Neural progenitor cell (in vitro differentiated cells): ENCODE data around the gene TPBGL. TPM values are rescaled to one million over a fixed set of nuclear protein-coding genes. Genes with fewer than 3 reads are reported as not detected.

ENCODE experiments used
- DNase-seq: peaks from one replicate; pipeline ENCODE4 v3.0.0-alpha.2; 2016; ENCODE audit warnings: low spot score
- H2AFZ ChIP-seq: fragments of 200-600 bp; sonication (generic); replicated peaks from 2 replicates; pipeline ENCODE4 v1.6.1; 2016; ENCODE audit warnings: antibody characterized with exemption
- H3F3A ChIP-seq: fragments of 200-600 bp; sonication (generic); 2 replicates; pipeline ENCODE4 v1.6.1; 2016; ENCODE audit warnings: antibody characterized with exemption, low read depth
- H3K27ac ChIP-seq: fragments of 200-600 bp; sonication (generic); 2 replicates; pipeline ENCODE4 v1.5.1; 2016; ENCODE audit warnings: mild to moderate bottlenecking
- H3K27me3 ChIP-seq: fragments of 200-600 bp; sonication (generic); 2 replicates; pipeline ENCODE4 v1.6.1; 2016; ENCODE audit warnings: mild to moderate bottlenecking, moderate library complexity
- H3K36me3 ChIP-seq: fragments of 200-600 bp; sonication (generic); 2 replicates; pipeline ENCODE4 v1.5.1; 2016
- H3K4me1 ChIP-seq: fragments of 200-600 bp; sonication (generic); 2 replicates; pipeline ENCODE4 v1.6.1; 2016; ENCODE audit warnings: mixed run types
- H3K4me2 ChIP-seq: fragments of 200-600 bp; sonication (generic); 2 replicates; pipeline ENCODE4 v1.6.1; 2016
- H3K4me3 ChIP-seq: fragments of 200-600 bp; sonication (generic); 2 replicates; pipeline ENCODE4 v1.5.1; 2016
- H3K79me2 ChIP-seq: fragments of 200-600 bp; sonication (generic); 2 replicates; pipeline ENCODE4 v1.6.1; 2016; ENCODE audit warnings: low read depth
- H3K9ac ChIP-seq: fragments of 200-600 bp; sonication (generic); 2 replicates; pipeline ENCODE4 v1.6.1; 2016
- H3K9me3 ChIP-seq: fragments of 200-600 bp; sonication (generic); 2 replicates; pipeline ENCODE4 v1.5.1; 2016; ENCODE audit warnings: low read depth
- H4K20me1 ChIP-seq: fragments of 200-600 bp; sonication (generic); 2 replicates; pipeline ENCODE4 v1.6.1; 2016; ENCODE audit warnings: low read depth
- H3K27ac Mint-ChIP-seq: 3 replicates; pipeline ENCODE4 v1.8.0; 2021; ENCODE audit warnings: mixed read lengths
- H3K27me3 Mint-ChIP-seq: 2 replicates; pipeline ENCODE4 v1.8.0; 2022; ENCODE audit warnings: low read depth, mild to moderate bottlenecking, inconsistent platforms, moderate library complexity, mixed read lengths; ENCODE audit not compliant: insufficient read depth
- H3K36me3 Mint-ChIP-seq: 3 replicates; pipeline ENCODE4 v1.8.0; 2021; ENCODE audit warnings: mixed read lengths
- H3K4me1 Mint-ChIP-seq: 3 replicates; pipeline ENCODE4 v1.8.0; 2021; ENCODE audit warnings: mixed read lengths
- H3K4me3 Mint-ChIP-seq: 3 replicates; pipeline ENCODE4 v1.8.0; 2021; ENCODE audit warnings: mild to moderate bottlenecking, moderate library complexity, mixed read lengths
- H3K9me3 Mint-ChIP-seq: 3 replicates; pipeline ENCODE4 v1.8.0; 2020; ENCODE audit warnings: mixed read lengths
- EZH2 ChIP-seq: fragments of 200-600 bp; sonication (generic); IDR thresholded peaks from 2 replicates; pipeline ENCODE4 v1.6.1; 2017; ENCODE audit warnings: antibody characterized with exemption, mild to moderate bottlenecking, moderate library complexity
- EZH2phosphoT487 ChIP-seq: fragments of 200-600 bp; sonication (generic); IDR thresholded peaks from 2 replicates; pipeline ENCODE4 v1.6.1; 2017; ENCODE audit warnings: antibody characterized with exemption
- total RNA-seq: library from RNA; depleted of rRNA; stranded (reverse); fragments of >200 nt; gene quantifications from 2 replicates; pipeline ENCODE4 v1.2.3, GENCODE V29; 2015; ENCODE audit warnings: low replicate concordance
- TF ChIP-seq, protein P1 (sequence below): fragments of 200-600 bp; sonication (generic); IDR thresholded peaks from 2 replicates; pipeline ENCODE4 v1.5.1; 2017; ENCODE audit warnings: antibody characterized with exemption, mild to moderate bottlenecking

TPBGL gene
- total RNA-seq, 1 donor from 2014 or later: not detected

DNA sequence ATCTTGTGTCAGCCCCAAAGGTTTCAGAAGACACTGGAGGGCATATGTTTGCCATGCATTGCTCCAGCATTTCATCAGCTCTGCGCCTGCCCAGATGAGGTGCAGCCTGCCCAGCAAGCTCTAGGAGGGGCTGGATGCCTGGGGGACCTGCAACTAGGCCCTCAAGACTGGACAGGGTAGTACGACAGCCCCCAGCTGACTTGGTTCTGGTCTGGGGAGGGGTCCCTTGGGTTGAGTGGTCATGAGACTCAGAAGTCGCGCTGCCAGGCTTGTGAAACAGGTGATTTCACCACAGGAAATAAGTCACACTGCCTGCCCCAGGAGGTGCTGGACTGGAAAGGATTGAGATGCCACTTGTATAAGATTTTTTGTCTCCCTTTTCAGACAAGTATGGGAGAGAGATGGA is 23.4 kb downstream of the TPBGL start:
- H3K36me3 ChIP-seq: no peaks in the 10 kb centered on the region
- no peak overlapping the region for H3K4me2 ChIP-seq
- Mint-ChIP-seq H3K9me3 (no peaks in the 10 kb centered on the region), H3K36me3 (no peaks in the 10 kb centered on the region), H3K4me3 (no peak overlapping the region), H3K27me3 (peaks cover 4% of the 10 kb centered on the region), H3K27ac (no peak overlapping the region), H3K4me1 (no peaks in the 10 kb centered on the region)
- H3K27me3 ChIP-seq: no peaks in the 10 kb centered on the region
- no peak overlapping the region for H3K27ac ChIP-seq
- peak; percentile 1 for DNase-seq
- no peaks in the 10 kb centered on the region for H3K79me2 ChIP-seq
- H4K20me1 ChIP-seq: no peaks in the 10 kb centered on the region
- no peak overlapping the region for H2AFZ ChIP-seq
- H3F3A ChIP-seq: no peaks in the 10 kb centered on the region
- no peaks in the 10 kb centered on the region for H3K4me1 ChIP-seq
- H3K9me3 ChIP-seq: no peaks in the 10 kb centered on the region
- no peak for TF ChIP-seq EZH2phosphoT487
- H3K9ac ChIP-seq: no peak overlapping the region
- no peak overlapping the region for H3K4me3 ChIP-seq

DNA sequence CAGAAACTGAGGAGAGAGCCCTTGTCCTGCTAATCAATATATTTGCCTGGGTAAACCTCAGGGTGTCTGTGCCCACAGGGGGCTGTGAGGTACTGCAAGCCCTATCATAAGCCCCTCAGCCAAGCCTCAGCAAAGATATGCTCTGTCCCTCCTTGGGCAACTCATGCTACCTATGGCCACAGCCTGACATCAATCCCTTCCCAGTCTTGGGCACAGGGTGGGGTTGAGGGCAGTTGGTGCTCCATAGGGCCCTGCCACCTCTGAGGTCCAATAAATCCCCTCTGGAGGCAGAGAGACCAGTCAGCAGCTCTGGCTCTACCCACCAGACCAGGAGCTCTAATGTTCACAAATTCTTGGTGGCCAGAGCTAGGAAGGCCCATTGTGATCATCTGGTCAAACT is 23.8 kb downstream of the TPBGL start:
- H3K27ac Mint-ChIP-seq: no peak overlapping the region
- H3K4me2 ChIP-seq: no peak overlapping the region
- H3K4me1 ChIP-seq: no peaks in the 10 kb centered on the region
- H3K9me3 Mint-ChIP-seq: no peaks in the 10 kb centered on the region
- no peak overlapping the region for H3K4me3 Mint-ChIP-seq
- DNase-seq: peak; percentile 1
- H3K9ac ChIP-seq: no peak overlapping the region
- no peaks in the 10 kb centered on the region for H3K27me3 ChIP-seq
- H3K36me3 ChIP-seq: no peaks in the 10 kb centered on the region
- no peaks in the 10 kb centered on the region for H3K9me3 ChIP-seq
- TF ChIP-seq, protein P1, sequence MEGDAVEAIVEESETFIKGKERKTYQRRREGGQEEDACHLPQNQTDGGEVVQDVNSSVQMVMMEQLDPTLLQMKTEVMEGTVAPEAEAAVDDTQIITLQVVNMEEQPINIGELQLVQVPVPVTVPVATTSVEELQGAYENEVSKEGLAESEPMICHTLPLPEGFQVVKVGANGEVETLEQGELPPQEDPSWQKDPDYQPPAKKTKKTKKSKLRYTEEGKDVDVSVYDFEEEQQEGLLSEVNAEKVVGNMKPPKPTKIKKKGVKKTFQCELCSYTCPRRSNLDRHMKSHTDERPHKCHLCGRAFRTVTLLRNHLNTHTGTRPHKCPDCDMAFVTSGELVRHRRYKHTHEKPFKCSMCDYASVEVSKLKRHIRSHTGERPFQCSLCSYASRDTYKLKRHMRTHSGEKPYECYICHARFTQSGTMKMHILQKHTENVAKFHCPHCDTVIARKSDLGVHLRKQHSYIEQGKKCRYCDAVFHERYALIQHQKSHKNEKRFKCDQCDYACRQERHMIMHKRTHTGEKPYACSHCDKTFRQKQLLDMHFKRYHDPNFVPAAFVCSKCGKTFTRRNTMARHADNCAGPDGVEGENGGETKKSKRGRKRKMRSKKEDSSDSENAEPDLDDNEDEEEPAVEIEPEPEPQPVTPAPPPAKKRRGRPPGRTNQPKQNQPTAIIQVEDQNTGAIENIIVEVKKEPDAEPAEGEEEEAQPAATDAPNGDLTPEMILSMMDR: no peak
- TF ChIP-seq EZH2 (no peak), EZH2phosphoT487 (no peak)
- H3K4me3 ChIP-seq: no peak overlapping the region
- H3K36me3 Mint-ChIP-seq: no peaks in the 10 kb centered on the region
- no peaks in the 10 kb centered on the region for H3F3A ChIP-seq
- no peaks in the 10 kb centered on the region for H4K20me1 ChIP-seq
- no peaks in the 10 kb centered on the region for H3K79me2 ChIP-seq
- H3K27me3 Mint-ChIP-seq: peaks cover 4% of the 10 kb centered on the region
- H3K27ac ChIP-seq: no peak overlapping the region
- no peak overlapping the region for H2AFZ ChIP-seq
- H3K4me1 Mint-ChIP-seq: no peaks in the 10 kb centered on the region

DNA sequence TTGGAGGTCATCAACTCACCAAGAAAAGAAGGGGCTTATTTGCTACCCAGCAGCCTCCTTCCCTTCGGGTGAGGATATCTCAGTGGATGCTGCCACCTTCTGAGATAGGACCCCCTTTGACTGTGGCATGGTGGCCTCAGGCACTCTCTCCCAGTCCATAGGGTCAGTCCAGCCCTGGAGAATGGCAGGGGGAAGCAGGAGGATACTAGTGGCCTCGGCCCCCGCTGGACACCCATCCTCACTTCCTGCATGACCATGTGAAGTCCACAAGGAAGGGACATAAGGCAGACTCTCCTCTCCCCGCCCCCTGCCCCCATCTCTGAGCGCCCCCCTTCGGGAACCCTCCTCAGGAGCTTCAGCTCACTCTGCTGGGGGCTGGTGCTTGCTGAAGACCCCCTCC is 24.4 kb downstream of the TPBGL start:
- Histone ChIP-seq H3K79me2 (no peaks in the 10 kb centered on the region), H3K27me3 (no peaks in the 10 kb centered on the region), H3F3A (no peaks in the 10 kb centered on the region), H3K27ac (no peak overlapping the region), H3K9me3 (no peaks in the 10 kb centered on the region), H2AFZ (no peak overlapping the region), H3K9ac (no peak overlapping the region), H3K4me2 (no peak overlapping the region), H3K36me3 (no peaks in the 10 kb centered on the region), H3K4me1 (no peaks in the 10 kb centered on the region), H3K4me3 (no peak overlapping the region), H4K20me1 (no peaks in the 10 kb centered on the region)
- Mint-ChIP-seq H3K9me3 (no peaks in the 10 kb centered on the region), H3K4me3 (no peak overlapping the region), H3K27ac (no peak overlapping the region), H3K27me3 (peaks cover 4% of the 10 kb centered on the region), H3K36me3 (no peaks in the 10 kb centered on the region), H3K4me1 (no peaks in the 10 kb centered on the region)
- TF ChIP-seq, protein P1: no peak
- TF ChIP-seq EZH2phosphoT487: no peak
- TF ChIP-seq EZH2: no peak
- DNase-seq: no peak

GRCh38 chr11:75265851-75266531 is 25.4 kb downstream of the TPBGL start:
- Histone ChIP-seq H3K4me2 (no peak overlapping the region), H3K27ac (no peak overlapping the region), H3K36me3 (no peaks in the 10 kb centered on the region), H3K79me2 (no peaks in the 10 kb centered on the region), H3K9ac (no peak overlapping the region), H4K20me1 (no peaks in the 10 kb centered on the region), H3F3A (no peaks in the 10 kb centered on the region), H3K4me3 (no peak overlapping the region), H3K9me3 (no peaks in the 10 kb centered on the region), H2AFZ (no peak overlapping the region), H3K4me1 (no peaks in the 10 kb centered on the region), H3K27me3 (no peaks in the 10 kb centered on the region)
- TF ChIP-seq, protein P1: no peak
- TF ChIP-seq EZH2phosphoT487: no peak
- no peak for TF ChIP-seq EZH2
- Mint-ChIP-seq H3K36me3 (no peaks in the 10 kb centered on the region), H3K27me3 (peaks cover 4% of the 10 kb centered on the region), H3K9me3 (no peaks in the 10 kb centered on the region), H3K4me3 (no peak overlapping the region), H3K27ac (no peak overlapping the region), H3K4me1 (no peaks in the 10 kb centered on the region)
- DNase-seq: no peak
